ENCODE measurements around the gene TMEM131. TPM values are rescaled to one million over a fixed set of nuclear protein-coding genes. Genes with fewer than 3 reads are reported as not detected.

TMEM131 gene
- total RNA-seq, 4 donors from 2014 or later = 39.0 to 58.5 (median 41.3) TPM

GRCh38 chr2:97726261-97727064, 269.3 kb downstream of the TMEM131 start:
- Histone ChIP-seq H3K27me3 (no peaks in the 10 kb centered on the region), H3K4me1 (no peaks in the 10 kb centered on the region), H3K9me3 (peaks cover 0 to 31% (median 0%) of the 10 kb centered on the region in 4 donors), H3K36me3 (no peaks in the 10 kb centered on the region), H3K27ac (no peak overlapping the region), H3K4me3 (no peak overlapping the region)
- TF ChIP-seq EP300 (IDR thresholded peaks at IDR 0.05) (no peak), POLR2A (IDR thresholded peaks at IDR 0.05) (no peak), CTCF (IDR thresholded peaks at IDR 0.05) (no peak)
- DNase-seq (ENCODE audit: low spot score in 2 of 2) = no peak
- 49 to 60% methylated on average over 4 of the region's 4 CpGs for whole genome bisulfite sequencing, 2 donors

GRCh38 chr2:97724946-97725688, 270.6 kb downstream of the TMEM131 start:
- Histone ChIP-seq H3K4me1 (no peaks in the 10 kb centered on the region), H3K36me3 (no peaks in the 10 kb centered on the region), H3K9me3 (peaks cover 0 to 23% (median 0%) of the 10 kb centered on the region in 4 donors), H3K27ac (no peak overlapping the region), H3K4me3 (no peak overlapping the region), H3K27me3 (no peaks in the 10 kb centered on the region)
- DNase-seq (ENCODE audit: low spot score in 2 of 2) = no peak
- 92% methylated on average over 27 to 29 of the region's 31 CpGs for WGBS, 2 donors
- TF ChIP-seq CTCF (IDR thresholded peaks at IDR 0.05) (no peak), EP300 (IDR thresholded peaks at IDR 0.05) (no peak)

- TF ChIP-seq EP300 (IDR thresholded peaks at IDR 0.05) = no peak
- TF ChIP-seq POLR2A (IDR thresholded peaks at IDR 0.05) = no peak
- Histone ChIP-seq H3K27ac (no peak overlapping the region), H3K9me3 (peaks cover 0 to 17% (median 0%) of the 10 kb centered on the region in 4 donors), H3K36me3 (no peaks in the 10 kb centered on the region), H3K4me1 (no peaks in the 10 kb centered on the region), H3K27me3 (no peaks in the 10 kb centered on the region), H3K4me3 (no peak overlapping the region)
- WGBS, 2 donors = 67 to 80% methylated on average over 17 of the region's 17 CpGs
- no peak for DNase-seq (ENCODE audit: low spot score in 2 of 2)
Measured at GRCh38 chr2:97724501-97724900, 271.2 kb downstream of the TMEM131 start.

- TF ChIP-seq CTCF (IDR thresholded peaks at IDR 0.05) (no peak), EP300 (IDR thresholded peaks at IDR 0.05) (no peak), POLR2A (IDR thresholded peaks at IDR 0.05) (no peak)
- no peak for DNase-seq (ENCODE audit: low spot score in 2 of 2)
- Histone ChIP-seq H3K27me3 (no peaks in the 10 kb centered on the region), H3K27ac (no peak overlapping the region), H3K9me3 (peaks cover 0 to 16% (median 0%) of the 10 kb centered on the region in 4 donors), H3K4me1 (no peaks in the 10 kb centered on the region), H3K36me3 (no peaks in the 10 kb centered on the region), H3K4me3 (no peak overlapping the region)
- WGBS, 2 donors = 49 to 55% methylated on average over 30 to 37 of the region's 41 CpGs
Measured at GRCh38 chr2:97724073-97724410, 271.7 kb downstream of the TMEM131 start.

- 75 to 87% methylated on average over 33 to 37 of the region's 37 CpGs for WGBS, 2 donors
- H3K9me3 ChIP-seq = peaks cover 0 to 13% (median 0%) of the 10 kb centered on the region in 4 donors
- no peaks in the 10 kb centered on the region for H3K36me3 ChIP-seq
- no peak for DNase-seq (ENCODE audit: low spot score in 2 of 2)
- H3K27me3 ChIP-seq = no peaks in the 10 kb centered on the region
- no peak overlapping the region for H3K27ac ChIP-seq
- TF ChIP-seq POLR2A (IDR thresholded peaks at IDR 0.05) = no peak
- TF ChIP-seq CTCF (IDR thresholded peaks at IDR 0.05) = no peak
- no peak for TF ChIP-seq EP300 (IDR thresholded peaks at IDR 0.05)
- no peak overlapping the region for H3K4me3 ChIP-seq
- H3K4me1 ChIP-seq = no peaks in the 10 kb centered on the region
Measured at GRCh38 chr2:97723156-97724072, 272.3 kb downstream of the TMEM131 start.
